GM19468 (cell line): ENCODE data around the gene TNIP2.
"Not testable (repeated sequence)": the region's sequence is repeated elsewhere in the genome, so short reads cannot be mapped to it uniquely, and the experiment has no call there.

ENCODE experiments used
- ATAC-seq: cut with Tn5 transposase; IDR thresholded peaks from one replicate; pipeline ENCODE4 v1.9.1; 2021; ENCODE audit warnings: mild to moderate bottlenecking, moderate library complexity, moderate number of reproducible peaks; ENCODE audit not compliant: unreplicated experiment; ENCODE audit errors: extremely low read depth

TNIP2 gene

DNA sequence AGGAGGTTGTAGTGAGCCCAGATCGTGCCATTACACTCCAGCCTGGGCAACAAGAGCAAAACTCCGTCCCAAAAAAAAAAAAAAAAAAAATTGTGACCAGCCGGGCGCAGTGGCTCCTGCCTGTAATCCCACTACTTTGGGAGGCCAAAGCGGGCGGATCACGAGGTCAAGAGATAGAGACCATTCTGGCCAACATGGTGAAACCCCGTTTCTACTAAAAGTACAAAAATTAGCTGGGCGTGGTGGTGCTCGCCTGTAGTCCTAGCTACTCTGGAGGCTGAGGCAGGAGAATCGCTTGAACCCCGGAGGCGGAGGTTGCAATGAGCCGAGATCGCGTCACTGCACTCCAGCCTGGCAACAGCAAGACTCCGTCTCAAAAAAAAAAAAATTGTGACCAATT lies 29.3 kb downstream of the TNIP2 start:
- ATAC-seq, result not testable (repeated sequence)

- ATAC-seq, result no peak
Observed at GRCh38 chr4:2725380-2725779, 30.8 kb downstream of the TNIP2 start.

- ATAC-seq, result no peak
Observed at GRCh38 chr4:2723751-2724150, 32.4 kb downstream of the TNIP2 start.

- ATAC-seq, result no peak
Observed at GRCh38 chr4:2722033-2722432, 34.1 kb downstream of the TNIP2 start.

GRCh38 chr4:2721586-2721985 lies 34.5 kb downstream of the TNIP2 start:
- ATAC-seq, result no peak

- no peak for ATAC-seq
Observed at GRCh38 chr4:2716236-2716635, 39.9 kb downstream of the TNIP2 start.

DNA sequence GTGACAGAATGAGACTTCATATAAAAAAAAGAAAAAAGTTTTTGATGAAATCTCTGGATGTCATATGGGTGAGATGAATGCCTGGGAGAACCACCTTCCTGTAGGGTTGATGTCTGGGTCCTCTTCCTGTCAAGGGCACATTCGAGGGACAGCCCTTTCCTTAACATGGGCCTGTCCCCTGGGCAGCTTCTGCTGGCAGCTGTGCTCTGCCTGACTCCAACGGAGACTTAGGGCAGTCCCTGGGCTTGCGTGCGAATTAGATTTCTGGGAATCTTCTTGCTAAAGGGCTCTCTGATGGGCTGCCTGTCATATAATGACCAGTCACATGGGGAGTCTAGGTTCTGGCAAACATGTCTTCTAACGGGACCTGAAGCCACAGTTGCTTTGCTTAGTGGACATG lies 40.7 kb downstream of the TNIP2 start:
- ATAC-seq, result no peak

- no peak for ATAC-seq
Observed at GRCh38 chr4:2714918-2715317, 41.2 kb downstream of the TNIP2 start.

- no peak for ATAC-seq
Observed at GRCh38 chr4:2714061-2714770, 41.9 kb downstream of the TNIP2 start.

- no peak for ATAC-seq
Observed at GRCh38 chr4:2713337-2713736, 42.8 kb downstream of the TNIP2 start.

- no peak for ATAC-seq
Observed at GRCh38 chr4:2712261-2712842, 43.8 kb downstream of the TNIP2 start.

GRCh38 chr4:2702770-2703169 lies 53.4 kb downstream of the TNIP2 start:
- ATAC-seq, result no peak

GRCh38 chr4:2702361-2702760 lies 53.8 kb downstream of the TNIP2 start:
- no peak for ATAC-seq

DNA sequence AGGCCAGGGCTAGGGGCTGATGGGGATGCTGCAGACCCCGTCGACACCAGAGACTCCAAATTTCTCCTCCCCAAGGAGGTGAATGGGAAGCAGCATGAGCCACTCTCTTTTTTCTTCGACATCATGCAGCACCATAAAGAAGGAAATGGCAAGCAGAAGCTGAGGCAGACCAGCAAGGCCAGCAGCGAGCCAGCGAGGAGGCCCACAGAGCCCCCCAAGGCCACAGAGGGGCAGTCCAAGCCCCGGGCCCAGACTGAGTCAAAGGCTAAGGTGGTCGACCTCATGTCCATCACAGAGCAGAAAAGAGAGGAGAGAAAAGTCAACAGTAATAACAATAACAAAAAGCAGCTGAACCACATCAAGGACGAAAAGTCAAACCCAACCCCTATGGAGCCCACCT lies 56.1 kb downstream of the TNIP2 start:
- ATAC-seq, result no peak

GRCh38 chr4:2699534-2699933 lies 56.6 kb downstream of the TNIP2 start:
- no peak for ATAC-seq

DNA sequence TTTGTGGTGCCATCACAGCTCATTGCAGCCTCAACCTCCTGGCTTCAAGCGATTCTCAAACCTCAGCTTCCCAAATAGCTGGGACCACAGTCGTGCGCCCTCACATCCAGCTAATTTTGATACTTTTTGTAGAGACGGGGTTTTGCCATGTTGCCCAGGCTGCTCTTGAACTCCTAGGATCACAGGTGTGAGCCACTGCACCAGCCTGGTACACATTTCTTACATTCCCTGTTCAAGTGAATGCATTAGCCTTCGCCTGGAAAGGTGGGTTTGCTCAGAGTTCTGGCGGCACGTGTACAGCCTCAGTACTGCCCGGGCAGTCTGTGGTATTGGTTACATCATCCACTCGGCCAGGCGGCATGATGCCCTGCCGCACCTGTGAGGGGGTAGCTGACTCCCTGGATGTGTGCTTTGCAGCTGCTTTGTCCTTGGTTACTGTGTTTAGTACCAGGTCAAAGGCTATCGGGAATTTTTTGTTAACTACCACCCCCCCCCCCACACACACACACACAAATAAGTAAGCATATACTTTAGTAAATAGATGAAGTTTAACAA lies 57.1 kb downstream of the TNIP2 start:
- no peak for ATAC-seq

GRCh38 chr4:2698504-2698903 lies 57.6 kb downstream of the TNIP2 start:
- no peak for ATAC-seq

GRCh38 chr4:2697995-2698414 lies 58.1 kb downstream of the TNIP2 start:
- no peak for ATAC-seq

DNA sequence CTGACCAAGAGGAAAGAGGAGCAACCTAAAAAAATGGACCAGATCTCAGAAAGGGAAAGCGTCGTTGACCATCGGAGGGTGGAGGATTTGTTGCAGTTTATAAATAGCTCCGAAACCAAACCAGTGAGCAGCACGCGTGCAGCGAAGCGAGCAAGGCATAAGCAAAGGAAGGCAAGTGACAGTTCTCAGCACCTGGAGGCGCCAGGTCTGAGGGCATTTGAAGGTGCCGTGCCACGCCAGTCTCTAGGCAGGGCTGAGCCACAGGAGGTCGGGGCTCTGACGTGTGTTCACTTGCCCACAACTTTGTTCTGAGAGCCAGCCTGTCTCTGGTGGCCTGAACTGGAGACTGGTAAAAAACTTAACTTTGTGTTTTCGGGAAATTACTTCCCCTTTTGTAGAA lies 59.7 kb downstream of the TNIP2 start:
- peak; percentile 94 for ATAC-seq

- ATAC-seq, result no peak
Observed at GRCh38 chr4:2695346-2696060, 60.6 kb downstream of the TNIP2 start.

DNA sequence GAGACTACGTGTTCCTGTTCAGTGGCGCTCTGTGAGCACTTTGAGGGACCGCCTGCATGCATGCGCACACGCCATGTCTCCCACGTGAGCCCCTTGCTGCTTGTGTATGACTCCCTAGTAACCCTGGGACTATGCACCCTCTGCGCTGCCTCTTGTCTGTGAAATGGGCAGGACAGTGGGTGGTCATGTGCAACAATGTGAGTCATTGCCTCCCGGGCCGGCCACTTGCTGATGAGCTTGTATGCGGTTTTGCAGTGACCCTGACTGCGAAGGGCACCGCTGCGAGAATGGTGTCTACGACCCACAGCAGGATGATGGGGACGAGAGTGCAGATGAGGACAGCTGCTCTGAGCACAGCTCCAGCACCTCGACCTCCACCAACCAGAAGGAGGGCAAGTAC lies 61.4 kb downstream of the TNIP2 start:
- ATAC-seq, result no peak
